Testis (tissue), 3 donors: ENCODE data around the gene FCN2. TPM values are rescaled to one million over a fixed set of nuclear protein-coding genes. Genes with fewer than 3 reads are reported as not detected.

Experiments used
- DNase-seq: peaks from one replicate; pipeline ENCODE4 v3.0.0-alpha.2; 2019
- H3K27ac ChIP-seq, 2 donors: fragments of 200-600 bp; sonication (generic); one replicate each; pipeline ENCODE4 v1.5.1; 2019
- H3K27me3 ChIP-seq: fragments of 200-600 bp; sonication (generic); one replicate; pipeline ENCODE4 v1.5.1; 2019
- H3K36me3 ChIP-seq: fragments of 200-600 bp; sonication (generic); one replicate; pipeline ENCODE4 v1.5.1; 2017; ENCODE audit warnings: low read depth; ENCODE audit errors: missing control alignments
- H3K4me1 ChIP-seq: fragments of 200-600 bp; sonication (generic); one replicate; pipeline ENCODE4 v1.5.1; 2019
- H3K4me3 ChIP-seq, 2 donors: fragments of 200-600 bp; sonication (generic); one replicate each; pipeline ENCODE4 v1.5.1; 2017 to 2019
- H3K9me3 ChIP-seq: fragments of 200-600 bp; sonication (generic); one replicate; pipeline ENCODE4 v1.5.1; 2017
- CTCF ChIP-seq, 3 experiments: fragments of 450-650 bp in 2 of 3; fragments of 200-600 bp in 1 of 3; sonication (generic) in 1 of 3; IDR thresholded peaks; one replicate each; pipeline ENCODE4 v1.5.1; 2016 to 2019; ENCODE audit warnings: antibody characterized with exemption in 3 of 3, mild to moderate bottlenecking in 2 of 3, moderate library complexity in 1 of 3
- POLR2A ChIP-seq: fragments of 450-650 bp; IDR thresholded peaks from one replicate; pipeline ENCODE4 v1.6.1; 2017; ENCODE audit warnings: antibody characterized with exemption, mild to moderate bottlenecking, moderate library complexity
- WGBS, 2 donors: methylation state at CpG; one replicate each; pipeline ENCODE4 v1.1.5; 2018; 5-methylcytosine and 5-hydroxymethylcytosine counted together
- intact Hi-C: fragments of 100-400 bp; cut with DNase I; formaldehyde crosslinking; loops from one replicate; pipeline ENCODE4 v1.15.1; 2023; ENCODE audit warnings: low total_unique reads
- polyA plus RNA-seq: library from polyadenylated mRNA; stranded (reverse); fragments of 350-450 nt; fragmentation: Illumina TruSeq; extraction: RNeasy Lipid Tissue Mini Kit (QIAGEN cat#74804); gene quantifications from one replicate; pipeline ENCODE4 v1.2.3, GENCODE V29; 2014; ENCODE audit warnings: low read depth, low replicate concordance; ENCODE audit not compliant: insufficient read depth
- total RNA-seq, 2 donors: library from RNA; depleted of rRNA; stranded (reverse); fragments of >200 nt; gene quantifications; one replicate each; pipeline ENCODE4 v1.2.3, GENCODE V29; 2016

The FCN2 gene
- total and polyA plus RNA-seq, 3 donors from 2014 or later: 0.43 TPM; not detected in 2

- Histone ChIP-seq H3K4me3 (no peak overlapping the region), H3K27me3 (no peaks in the 10 kb centered on the region), H3K36me3 (no peaks in the 10 kb centered on the region), H3K9me3 (no peaks in the 10 kb centered on the region), H3K4me1 (peaks cover 7% of the 10 kb centered on the region), H3K27ac (no peak overlapping the region)
- intact Hi-C loops: no loop called here
- TF ChIP-seq CTCF (IDR thresholded peaks at IDR 0.05) (no peak), POLR2A (no peak)
- 88 to 97% methylated on average over 8 to 11 of the region's 11 CpGs for WGBS, 2 donors
- DNase-seq: no peak
These were observed 5.9 kb downstream of the FCN2 start for GRCh38 chr9:134886413-134886913.

GRCh38 chr9:134887219-134887618, 6.6 kb downstream of the FCN2 start:
- H3K4me1 ChIP-seq: no peaks in the 10 kb centered on the region
- 86 to 93% methylated on average over 10 of the region's 10 CpGs for WGBS, 2 donors
- H3K36me3 ChIP-seq: no peaks in the 10 kb centered on the region
- TF ChIP-seq POLR2A (no peak), CTCF (IDR thresholded peaks at IDR 0.05) (no peak)
- intact Hi-C loops: no loop called here
- no peak for DNase-seq
- no peaks in the 10 kb centered on the region for H3K27me3 ChIP-seq
- H3K9me3 ChIP-seq: no peaks in the 10 kb centered on the region
- H3K4me3 ChIP-seq: no peak overlapping the region
- no peak overlapping the region for H3K27ac ChIP-seq

GRCh38 chr9:134887686-134888602, 7.3 kb downstream of the FCN2 start:
- no peaks in the 10 kb centered on the region for H3K36me3 ChIP-seq
- 82 to 86% methylated on average over 11 to 27 of the region's 27 CpGs for WGBS, 2 donors
- TF ChIP-seq POLR2A (no peak), CTCF (IDR thresholded peaks at IDR 0.05) (no peak)
- H3K4me1 ChIP-seq: no peaks in the 10 kb centered on the region
- intact Hi-C loops: no loop called here
- no peak for DNase-seq
- H3K27ac ChIP-seq: no peak overlapping the region
- no peak overlapping the region for H3K4me3 ChIP-seq
- H3K9me3 ChIP-seq: no peaks in the 10 kb centered on the region
- no peaks in the 10 kb centered on the region for H3K27me3 ChIP-seq

- WGBS, 2 donors: 82 to 89% methylated on average over 10 to 14 of the region's 14 CpGs
- no peaks in the 10 kb centered on the region for H3K4me1 ChIP-seq
- no peak for TF ChIP-seq POLR2A
- no peak for TF ChIP-seq CTCF (IDR thresholded peaks at IDR 0.05)
- no peaks in the 10 kb centered on the region for H3K9me3 ChIP-seq
- no peak overlapping the region for H3K4me3 ChIP-seq
- no peak for DNase-seq
- no peaks in the 10 kb centered on the region for H3K27me3 ChIP-seq
- no peak overlapping the region for H3K27ac ChIP-seq
- intact Hi-C loops: no loop called here
- no peaks in the 10 kb centered on the region for H3K36me3 ChIP-seq
These were observed 8.1 kb downstream of the FCN2 start for GRCh38 chr9:134888603-134889190.
